ENCODE measurements around the gene ZNF608.

DNA sequence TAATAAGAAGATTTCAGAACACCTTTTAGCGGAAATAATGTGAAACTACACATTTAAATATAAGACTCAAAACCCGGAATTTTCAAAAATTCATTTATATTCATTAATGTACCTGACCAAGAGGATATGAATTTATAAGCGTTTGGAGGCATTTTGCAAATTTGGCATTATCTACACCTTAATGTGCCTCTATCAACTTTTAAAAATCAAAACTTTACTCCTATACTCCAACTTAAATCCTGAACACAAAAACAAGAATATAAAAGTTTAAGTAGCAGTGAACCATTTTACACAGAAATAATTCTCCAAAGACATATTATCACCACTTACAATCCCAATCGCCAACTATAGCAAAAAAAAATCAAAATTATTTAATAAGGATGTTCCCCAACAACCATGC, 3.9 kb downstream of the ZNF608 start:
- TF ChIP-seq EZH2 (IDR thresholded peaks at IDR 0.05) (no peak), POLR2AphosphoS5 (IDR thresholded peaks at IDR 0.05; ENCODE audit: borderline replicate concordance, low read depth, low read length) (no peak)
